GM12878 (cell line): ENCODE results near the gene HOXD13. TPM values are rescaled to one million over a fixed set of nuclear protein-coding genes. Genes with fewer than 3 reads are reported as not detected.

Experiments
- ATAC-seq: fragments of 200-7000 bp; cut with Tn5 transposase; 3 replicates; pipeline ENCODE4 v1.9.1; 2020; ENCODE audit warnings: mild to moderate bottlenecking, moderate library complexity
- BruUV-seq: library from RNA; stranded (reverse); fragments of 400-500 nt; replicated peaks from 2 replicates; lab custom pipeline; 2021; lab: Mats Ljungman, UMichigan
- CTCF ChIA-PET: fragments of 300-600 bp; sonication (Branson Sonifier 250); formaldehyde crosslinking; extraction: SDS; loops from one replicate; lab custom pipeline; 2021; ENCODE audit warnings: inconsistent platforms; lab: Yijun Ruan, JAX
- POLR2A ChIA-PET: fragments of 350-600 bp; formaldehyde crosslinking; extraction: SDS; loops from one replicate; lab custom pipeline; 2021; ENCODE audit warnings: inconsistent platforms; lab: Charles Lee
- RAD21 ChIA-PET: fragments of 300-600 bp; sonication (Branson Sonifier 250); formaldehyde crosslinking; loops from one replicate; lab custom pipeline; 2023; ENCODE audit warnings: antibody characterized with exemption; ENCODE audit not compliant: unreplicated experiment; lab: Charles Lee
- SMC1A ChIA-PET: fragments of 300-600 bp; sonication (Branson Sonifier 250); formaldehyde crosslinking; loops from one replicate; lab custom pipeline; 2023; ENCODE audit not compliant: unreplicated experiment, uncharacterized antibody; lab: Charles Lee
- DNase-seq: peaks from one replicate; pipeline ENCODE4 v3.0.0-alpha.2; 2011; ENCODE audit warnings: low read depth, low spot score
- FAIRE-seq: peaks from 3 replicates; lab custom pipeline; 2011; peaks lifted over from hg19 to GRCh38; lab: Jason Lieb, UNC
- H2AFZ ChIP-seq: 2 replicates; pipeline ENCODE4 v1.6.0; 2011; ENCODE audit warnings: low read depth, low read length, control low read depth; ENCODE audit not compliant: control insufficient read depth
- H3K27ac ChIP-seq: 2 replicates; pipeline ENCODE4 v1.5.1; 2011; ENCODE audit warnings: control low read depth; ENCODE audit not compliant: control insufficient read depth, insufficient read depth
- H3K27me3 ChIP-seq, 2 experiments: replicated peaks in 1 of 2; 2 replicates each; pipeline versions ENCODE4 v1.6.0 to v1.6.1; 2011; ENCODE audit warnings: low read length in 1 of 2; ENCODE audit not compliant: control insufficient read depth in 2 of 2, insufficient read depth in 2 of 2
- H3K36me3 ChIP-seq, 2 experiments: 2 replicates each; pipeline ENCODE4 v1.5.1; 2011; ENCODE audit warnings: low read length in 1 of 2; ENCODE audit not compliant: control insufficient read depth in 2 of 2, insufficient read depth in 2 of 2
- H3K4me1 ChIP-seq: 2 replicates; pipeline ENCODE4 v1.6.1; 2011; ENCODE audit warnings: mild to moderate bottlenecking, low read length, moderate library complexity, mixed read lengths; ENCODE audit not compliant: control insufficient read depth, insufficient read depth
- H3K4me2 ChIP-seq: 2 replicates; pipeline ENCODE4 v1.6.0; 2011; ENCODE audit warnings: control low read depth; ENCODE audit not compliant: control insufficient read depth, insufficient read depth
- H3K4me3 ChIP-seq: fragments of 200-600 bp; sonication (generic); 2 replicates; pipeline ENCODE4 v1.5.1; 2016
- H3K79me2 ChIP-seq: 2 replicates; pipeline ENCODE4 v1.6.0; 2011; ENCODE audit warnings: low read length; ENCODE audit not compliant: control insufficient read depth, insufficient read depth
- H3K9ac ChIP-seq: 2 replicates; pipeline ENCODE4 v1.8.0; 2011; ENCODE audit warnings: low read length, control low read depth, mixed read lengths; ENCODE audit not compliant: control insufficient read depth, insufficient read depth
- H3K9me3 ChIP-seq: replicated peaks from 3 replicates; pipeline ENCODE4 v1.5.1; 2011; ENCODE audit warnings: mild to moderate bottlenecking, low read length; ENCODE audit not compliant: control insufficient read depth, insufficient read depth
- H4K20me1 ChIP-seq: 2 replicates; pipeline ENCODE4 v1.6.0; 2011; ENCODE audit not compliant: control insufficient read depth, insufficient read depth
- ASH2L ChIP-seq: fragments of 300-600, 200-600 bp; sonication (generic); IDR thresholded peaks from 2 replicates; pipeline ENCODE4 v1.6.1; 2017; ENCODE audit warnings: low read depth, mild to moderate bottlenecking, borderline replicate concordance
- BHLHE40 ChIP-seq, 2 experiments: fragments of 450-650 bp in 1 of 2; IDR thresholded peaks; 2 replicates each; pipeline ENCODE4 v1.6.1; 2011 to 2017; ENCODE audit warnings: low read depth in 2 of 2, borderline replicate concordance in 1 of 2, improper control_type of control experiment in 1 of 2, low read length in 1 of 2, mild to moderate bottlenecking in 1 of 2
- CEBPZ ChIP-seq: fragments of 150-350 bp; IDR thresholded peaks from 2 replicates; pipeline ENCODE4 v1.6.1; 2016; ENCODE audit warnings: low read depth, low read length
- CHD1 ChIP-seq: IDR thresholded peaks from 2 replicates; pipeline ENCODE4 v1.6.1; 2012; ENCODE audit warnings: low read depth, low read length, improper control_type of control experiment
- JUNB ChIP-seq: IDR thresholded peaks from 2 replicates; pipeline ENCODE4 v1.6.1; 2016; ENCODE audit warnings: antibody characterized with exemption, mild to moderate bottlenecking
- MTA3 ChIP-seq: IDR thresholded peaks from 2 replicates; pipeline ENCODE4 v1.6.1; 2012; ENCODE audit warnings: low read length, inconsistent platforms, borderline replicate concordance
- NFYA ChIP-seq: IDR thresholded peaks from 2 replicates; pipeline ENCODE4 v1.6.1; 2011; ENCODE audit warnings: low read depth, mild to moderate bottlenecking, low read length, improper control_type of control experiment, borderline replicate concordance
- PAX5 ChIP-seq: IDR thresholded peaks from 2 replicates; pipeline ENCODE4 v1.6.1; 2011; ENCODE audit warnings: low read depth, low read length, borderline replicate concordance
- RELB ChIP-seq: fragments of 450-650 bp; IDR thresholded peaks from 2 replicates; pipeline ENCODE4 v1.6.1; 2017; ENCODE audit warnings: low read depth, mild to moderate bottlenecking, moderate library complexity
- SMAD5 ChIP-seq: IDR thresholded peaks from 2 replicates; pipeline ENCODE4 v1.6.1; 2016; ENCODE audit warnings: antibody characterized with exemption, low read depth
- SMC3 ChIP-seq: IDR thresholded peaks from 2 replicates; pipeline ENCODE4 v1.6.1; 2011; ENCODE audit warnings: low read length, improper control_type of control experiment, borderline replicate concordance
- YY1 ChIP-seq: IDR thresholded peaks from 2 replicates; pipeline ENCODE4 v1.6.1; 2011; ENCODE audit warnings: low read depth, mild to moderate bottlenecking, low read length
- ZBTB40 ChIP-seq: fragments of 450-650 bp; IDR thresholded peaks from 2 replicates; pipeline ENCODE4 v1.6.1; 2016; ENCODE audit warnings: mild to moderate bottlenecking, moderate library complexity, borderline replicate concordance
- WGBS: methylation state at CpG from one replicate; pipeline ENCODE4 v1.1.6; 2016; ENCODE audit warnings: low lambda C conversion rate; ENCODE audit not compliant: insufficient replicate concordance, insufficient coverage; ENCODE audit errors: missing lambda C conversion rate; 5-methylcytosine and 5-hydroxymethylcytosine counted together
- in situ Hi-C: fragments of 300-500 bp; cut with MboI; formaldehyde crosslinking; loops from 9 replicates; pipeline ENCODE4 v1.14.3; 2018; ENCODE audit warnings: mixed read lengths
- intact Hi-C: fragments of 100-400 bp; cut with micrococcal nuclease; formaldehyde crosslinking; loops from one replicate; pipeline ENCODE4 v1.14.2; 2022; ENCODE audit not compliant: unreplicated experiment
- polyA plus RNA-seq, 11 experiments: library from polyadenylated mRNA; depleted of rRNA in 4 of 11; unstranded in 6 of 11; stranded (reverse) in 5 of 11; fragments of >200 nt; fragmentation: Nextera tagmentation in 4 of 11; fragmentation: Illumina TruSeq in 1 of 11; extraction: Ambion mirVana in 4 of 11; extraction: Trizol in 1 of 11; gene quantifications; 1 replicate in 1 of 11; 2 replicates in 10 of 11; pipeline versions ENCODE4 v1.2.1 to v1.2.3, GENCODE V29; 2011 to 2016; ENCODE audit warnings: inconsistent platforms in 2 of 11, missing spikeins in 2 of 11, low read depth in 1 of 11
- total RNA-seq, 4 experiments: library from RNA; depleted of rRNA in 3 of 4; stranded (reverse); fragments of >200 nt in 3 of 4; fragmentation: Illumina TruSeq in 1 of 4; extraction: Trizol in 1 of 4; gene quantifications; 2 replicates each; pipeline versions ENCODE4 v1.2.1 to v1.2.3, GENCODE V29; 2013 to 2021

HOXD13 gene
- total and polyA plus RNA-seq, 10 of the 15 experiments (the other 5 are each of a cell fraction or from before 2014, with no cell fraction given), result not detected

GRCh38 chr2:176106581-176107539 is 14.3 kb downstream of the HOXD13 start, which contains the start of gene HOXD11:
TSS of gene HOXD11 (plus strand) at chr2:176107280. CDS start at chr2:176107356, 76 bp downstream.
- POLR2A ChIA-PET, result no interaction called here
- Histone ChIP-seq H3K27me3 (peaks cover 13 to 40% of the 10 kb centered on the region in 2 experiments), H3K9me3 (peaks cover 3% of the 10 kb centered on the region; the same call in 1 of the 3 replicates), H3K9ac (no peak within 1 kb of the TSS), H4K20me1 (no peaks in the 10 kb centered on the region), H3K4me1 (no peaks in the 10 kb centered on the region), H2AFZ (no peak within 1 kb of the TSS), H3K36me3 (no peaks in the 10 kb centered on the region), H3K4me3 (no peak within 1 kb of the TSS), H3K79me2 (no peaks in the 10 kb centered on the region), H3K4me2 (peak within 1 kb of the TSS; percentile 17; the same call in 1 of the 2 replicates), H3K27ac (no peak within 1 kb of the TSS)
- ATAC-seq (no peak), FAIRE-seq (no peak), DNase-seq (no peak)
- SMC1A ChIA-PET, result no interaction called here
- no TSS peak for BruUV-seq
- in situ Hi-C loops, result no loop called here
- 61% methylated on average over 43 of the region's 85 CpGs for WGBS
- intact Hi-C loops, result no loop called here
- RAD21 ChIA-PET, result no interaction called here
- CTCF ChIA-PET, result no interaction called here
- TF ChIP-seq MTA3 (no peak), BHLHE40 (IDR thresholded peaks at IDR 0.05; ENCODE audit: borderline replicate concordance in 1 of 2, low read depth in 2 of 2, low read length in 1 of 2) (no peak), SMC3 (no peak), JUNB (no peak), ZBTB40 (no peak), NFYA (no peak), SMAD5 (no peak), PAX5 (no peak), CHD1 (no peak), RELB (no peak), YY1 (no peak), ASH2L (no peak), CEBPZ (no peak)
